ENCODE data around the gene CFAP53. TPM values are rescaled to one million over a fixed set of nuclear protein-coding genes. Genes with fewer than 3 reads are reported as not detected.
"Not testable (repeated sequence)": the region's sequence is repeated elsewhere in the genome, so short reads cannot be mapped to it uniquely, and the experiment has no call there.

Gene CFAP53
- total RNA-seq, 1 experiment from 2014 or later = 0.94 TPM

- DNase-seq = no peak
- no TSS peak for BruUV-seq (replicated peaks)
- intact Hi-C loops (cut with micrococcal nuclease; ENCODE audit: unreplicated experiment) = no loop called here
- Mint-ChIP-seq H3K9me3 (ENCODE audit: low read depth, unreplicated experiment) (peaks cover 5% of the 10 kb centered on the region), H3K4me3 (ENCODE audit: low read depth, unreplicated experiment) (no peak overlapping the region), H3K4me1 (ENCODE audit: low read depth, unreplicated experiment) (no peaks in the 10 kb centered on the region), H3K36me3 (ENCODE audit: insufficient read depth, unreplicated experiment) (no peaks in the 10 kb centered on the region), H3K27ac (ENCODE audit: unreplicated experiment) (no peak overlapping the region), H3K27me3 (ENCODE audit: unreplicated experiment) (no peaks in the 10 kb centered on the region)
- TF ChIP-seq CTCF (IDR thresholded peaks at IDR 0.05; ENCODE audit: unreplicated experiment) = no peak
- CTCF ChIA-PET = no interaction called here
Observed at GRCh38 chr18:50231621-50232020, 34.7 kb downstream of the CFAP53 start.

GRCh38 chr18:50220249-50220648, 46.0 kb downstream of the CFAP53 start:
- BruUV-seq (replicated peaks); CTCF ChIA-PET: not testable (repeated sequence)
- peaks cover 43% of the 10 kb centered on the region for H3K4me1 Mint-ChIP-seq (ENCODE audit: low read depth, unreplicated experiment)

GRCh38 chr18:50218432-50219197, 47.7 kb downstream of the CFAP53 start:
- H3K27me3 Mint-ChIP-seq (ENCODE audit: unreplicated experiment) = peaks cover 44% of the 10 kb centered on the region
- peaks cover 2% of the 10 kb centered on the region for H3K9me3 Mint-ChIP-seq (ENCODE audit: low read depth, unreplicated experiment)
- CTCF ChIA-PET = interaction anchor here (0.6 to 2.7 kb wide), 8 partner anchors 48 to 307 kb away, joined by 3 to 55 read pairs (median 5); partner anchors contain the start of genes CFAP53 and MBD1
- H3K4me3 Mint-ChIP-seq (ENCODE audit: low read depth, unreplicated experiment) = no peak overlapping the region
- no TSS peak for BruUV-seq (replicated peaks)
- H3K36me3 Mint-ChIP-seq (ENCODE audit: insufficient read depth, unreplicated experiment) = no peaks in the 10 kb centered on the region
- intact Hi-C loops (cut with micrococcal nuclease; ENCODE audit: unreplicated experiment) = loop anchor here (1.0 to 5.0 kb wide), 3 partner anchors 49 to 211 kb away; partner anchors contain the start of gene CFAP53
- peak; percentile 57 for DNase-seq
- TF ChIP-seq CTCF (IDR thresholded peaks at IDR 0.05; ENCODE audit: unreplicated experiment) = peak; percentile 64
- H3K27ac Mint-ChIP-seq (ENCODE audit: unreplicated experiment) = no peak overlapping the region
- peaks cover 43% of the 10 kb centered on the region for H3K4me1 Mint-ChIP-seq (ENCODE audit: low read depth, unreplicated experiment)

More at GRCh38 chr18:50220249-50220648, 46.0 kb downstream of the CFAP53 start:
- intact Hi-C loops (cut with micrococcal nuclease; ENCODE audit: unreplicated experiment); H3K36me3 Mint-ChIP-seq (ENCODE audit: insufficient read depth, unreplicated experiment); H3K9me3 Mint-ChIP-seq (ENCODE audit: low read depth, unreplicated experiment); DNase-seq; H3K4me3 Mint-ChIP-seq (ENCODE audit: low read depth, unreplicated experiment): not testable (repeated sequence)
- Mint-ChIP-seq H3K27me3 (ENCODE audit: unreplicated experiment) (peaks cover 29% of the 10 kb centered on the region), H3K27ac (ENCODE audit: unreplicated experiment) (peak overlapping the region; percentile 24)

GRCh38 chr18:50209311-50209710, 57.0 kb downstream of the CFAP53 start:
- TF ChIP-seq CTCF (IDR thresholded peaks at IDR 0.05; ENCODE audit: unreplicated experiment) = no peak
- DNase-seq = no peak
- Mint-ChIP-seq H3K36me3 (ENCODE audit: insufficient read depth, unreplicated experiment) (no peaks in the 10 kb centered on the region), H3K4me3 (ENCODE audit: low read depth, unreplicated experiment) (no peak overlapping the region), H3K4me1 (ENCODE audit: low read depth, unreplicated experiment) (peaks cover 5% of the 10 kb centered on the region), H3K27ac (ENCODE audit: unreplicated experiment) (no peak overlapping the region), H3K9me3 (ENCODE audit: low read depth, unreplicated experiment) (no peaks in the 10 kb centered on the region), H3K27me3 (ENCODE audit: unreplicated experiment) (peaks cover 44% of the 10 kb centered on the region)
- CTCF ChIA-PET = no interaction called here
- no TSS peak for BruUV-seq (replicated peaks)
- intact Hi-C loops (cut with micrococcal nuclease; ENCODE audit: unreplicated experiment) = loop anchor here (10.0 kb wide), 1 partner anchor 265 kb away; no protein-coding TSS in a partner anchor

GRCh38 chr18:50207722-50208121, 58.6 kb downstream of the CFAP53 start:
- Mint-ChIP-seq H3K4me3 (ENCODE audit: low read depth, unreplicated experiment) (no peak overlapping the region), H3K27ac (ENCODE audit: unreplicated experiment) (no peak overlapping the region), H3K36me3 (ENCODE audit: insufficient read depth, unreplicated experiment) (no peaks in the 10 kb centered on the region), H3K27me3 (ENCODE audit: unreplicated experiment) (peaks cover 31% of the 10 kb centered on the region), H3K4me1 (ENCODE audit: low read depth, unreplicated experiment) (peaks cover 13% of the 10 kb centered on the region), H3K9me3 (ENCODE audit: low read depth, unreplicated experiment) (no peaks in the 10 kb centered on the region)
- intact Hi-C loops (cut with micrococcal nuclease; ENCODE audit: unreplicated experiment) = loop anchor here (10.0 kb wide), 1 partner anchor 263 kb away; no protein-coding TSS in a partner anchor
- no peak for TF ChIP-seq CTCF (IDR thresholded peaks at IDR 0.05; ENCODE audit: unreplicated experiment)
- CTCF ChIA-PET = interaction anchor here (0.5 kb wide), 1 partner anchor 277 kb away, joined by 3 read pairs; no protein-coding TSS in a partner anchor
- no TSS peak for BruUV-seq (replicated peaks)
- no peak for DNase-seq
